Breast epithelium (tissue), 4 donors: ENCODE results near the gene CCL5. TPM values are rescaled to one million over a fixed set of nuclear protein-coding genes. Genes with fewer than 3 reads are reported as not detected.

Source experiments
- DNase-seq, 2 donors: peaks; one replicate each; pipeline ENCODE4 v3.0.0-alpha.2; 2019; ENCODE audit warnings: low spot score in 2 of 2
- H3K27ac ChIP-seq, 2 donors: fragments of 200-600 bp; sonication (generic) in 1 of 2; one replicate each; pipeline ENCODE4 v1.5.1; 2016 to 2019; ENCODE audit warnings: mild to moderate bottlenecking in 1 of 2
- H3K27me3 ChIP-seq, 2 donors: fragments of 200-600 bp; sonication (generic) in 1 of 2; one replicate each; pipeline versions ENCODE4 v1.5.1 to v1.6.0; 2017 to 2019; ENCODE audit warnings: control low read depth in 1 of 2, mild to moderate bottlenecking in 1 of 2
- H3K36me3 ChIP-seq: fragments of 200-600 bp; one replicate; pipeline ENCODE4 v1.5.1; 2019
- H3K4me1 ChIP-seq, 2 donors: fragments of 200-600 bp; sonication (generic); one replicate each; pipeline ENCODE4 v1.5.1; 2016 to 2019; ENCODE audit warnings: control low read depth in 1 of 2
- H3K4me3 ChIP-seq, 3 donors: fragments of 200-600 bp; sonication (generic); 1 replicate in 2 of 3; 2 replicates in 1 of 3; pipeline ENCODE4 v1.5.1; 2016 to 2019; ENCODE audit warnings: mild to moderate bottlenecking in 3 of 3, moderate library complexity in 2 of 3
- H3K9me3 ChIP-seq, 2 donors: fragments of 200-600 bp; sonication (generic) in 1 of 2; one replicate each; pipeline ENCODE4 v1.5.1; 2016 to 2019; ENCODE audit warnings: control low read depth in 1 of 2
- CTCF ChIP-seq, 3 donors: fragments of 450-650 bp; IDR thresholded peaks; one replicate each; pipeline ENCODE4 v1.5.1; 2016 to 2017; ENCODE audit warnings: antibody characterized with exemption in 3 of 3, mild to moderate bottlenecking in 3 of 3, moderate library complexity in 3 of 3
- POLR2A ChIP-seq: fragments of 450-650 bp; IDR thresholded peaks from one replicate; pipeline ENCODE4 v1.6.1; 2016; ENCODE audit warnings: antibody characterized with exemption, mild to moderate bottlenecking, moderate library complexity
- POLR2AphosphoS5 ChIP-seq, 3 donors: sonication (generic); formaldehyde crosslinking; IDR thresholded peaks; one replicate each; pipeline ENCODE4 v1.6.1; 2017; ENCODE audit warnings: antibody characterized with exemption in 3 of 3
- intact Hi-C: fragments of 100-400 bp; cut with DNase I; formaldehyde crosslinking; loops from one replicate; pipeline ENCODE4 v1.15.1; 2023; ENCODE audit warnings: low total_unique reads
- total RNA-seq, 3 donors: library from RNA; depleted of rRNA; stranded (reverse); fragments of >200 nt; gene quantifications; one replicate each; pipeline ENCODE4 v1.1.0, GENCODE V29; 2016

The CCL5 gene
- total RNA-seq, 3 donors from 2014 or later: 3.5 to 7.6 (median 4.6) TPM

GRCh38 chr17:35917519-35918213 lies 37.5 kb upstream of the CCL5 start:
- Histone ChIP-seq H3K36me3 (no peaks in the 10 kb centered on the region), H3K27me3 (no peaks in the 10 kb centered on the region), H3K4me3 (no peak overlapping the region), H3K9me3 (no peaks in the 10 kb centered on the region), H3K27ac (no peak overlapping the region), H3K4me1 (no peaks in the 10 kb centered on the region)
- TF ChIP-seq POLR2AphosphoS5 (IDR thresholded peaks at IDR 0.05) (no peak), POLR2A (no peak), CTCF (IDR thresholded peaks at IDR 0.05) (no peak)
- intact Hi-C loops: no loop called here
- no peak for DNase-seq

GRCh38 chr17:35915153-35915964 lies 35.2 kb upstream of the CCL5 start:
- TF ChIP-seq POLR2AphosphoS5 (IDR thresholded peaks at IDR 0.05) (no peak), CTCF (IDR thresholded peaks at IDR 0.05) (no peak), POLR2A (no peak)
- Histone ChIP-seq H3K36me3 (no peaks in the 10 kb centered on the region), H3K4me1 (no peaks in the 10 kb centered on the region), H3K4me3 (no peak overlapping the region), H3K27ac (no peak overlapping the region), H3K9me3 (no peaks in the 10 kb centered on the region), H3K27me3 (no peaks in the 10 kb centered on the region)
- no peak for DNase-seq
- intact Hi-C loops: no loop called here

GRCh38 chr17:35914354-35914753 lies 34.2 kb upstream of the CCL5 start:
- no peaks in the 10 kb centered on the region for H3K9me3 ChIP-seq
- H3K4me1 ChIP-seq: no peaks in the 10 kb centered on the region
- no peak overlapping the region for H3K27ac ChIP-seq
- TF ChIP-seq POLR2AphosphoS5 (IDR thresholded peaks at IDR 0.05): no peak
- TF ChIP-seq POLR2A: no peak
- no peak for TF ChIP-seq CTCF (IDR thresholded peaks at IDR 0.05)
- no peaks in the 10 kb centered on the region for H3K27me3 ChIP-seq
- no peak for DNase-seq
- no peak overlapping the region for H3K4me3 ChIP-seq
- no peaks in the 10 kb centered on the region for H3K36me3 ChIP-seq
- intact Hi-C loops: no loop called here

- Histone ChIP-seq H3K36me3 (no peaks in the 10 kb centered on the region), H3K4me3 (no peak overlapping the region), H3K4me1 (no peaks in the 10 kb centered on the region), H3K27me3 (no peaks in the 10 kb centered on the region), H3K9me3 (no peaks in the 10 kb centered on the region), H3K27ac (no peak overlapping the region)
- intact Hi-C loops: no loop called here
- TF ChIP-seq CTCF (IDR thresholded peaks at IDR 0.05) (no peak), POLR2A (no peak), POLR2AphosphoS5 (IDR thresholded peaks at IDR 0.05) (no peak)
- no peak for DNase-seq
Measured at GRCh38 chr17:35913609-35914008, 33.4 kb upstream of the CCL5 start.

- intact Hi-C loops: no loop called here
- DNase-seq: no peak
- H3K27ac ChIP-seq: no peak overlapping the region
- no peaks in the 10 kb centered on the region for H3K9me3 ChIP-seq
- TF ChIP-seq POLR2AphosphoS5 (IDR thresholded peaks at IDR 0.05) (no peak), CTCF (IDR thresholded peaks at IDR 0.05) (no peak), POLR2A (no peak)
- H3K4me3 ChIP-seq: no peak overlapping the region
- no peaks in the 10 kb centered on the region for H3K27me3 ChIP-seq
- H3K36me3 ChIP-seq: no peaks in the 10 kb centered on the region
- H3K4me1 ChIP-seq: no peaks in the 10 kb centered on the region
Measured at GRCh38 chr17:35912942-35913341, 32.8 kb upstream of the CCL5 start.
